Panc1 (cell line): ENCODE measurements around the gene EZH2. TPM values are rescaled to one million over a fixed set of nuclear protein-coding genes. Genes with fewer than 3 reads are reported as not detected.

Experiments
- ATAC-seq: fragments of 200-7000 bp; cut with Tn5 transposase; 2 replicates; pipeline ENCODE4 v1.9.1; 2020; ENCODE audit warnings: mild to moderate bottlenecking, moderate library complexity
- BruUV-seq: library from RNA; stranded (reverse); fragments of 400-500 nt; replicated peaks from 2 replicates; lab custom pipeline; 2021; lab: Mats Ljungman, UMichigan
- CTCF ChIA-PET: fragments of 300-600 bp; sonication (Branson Sonifier 250); formaldehyde crosslinking; loops from one replicate; lab custom pipeline; 2022; ENCODE audit warnings: antibody characterized with exemption; lab: Charles Lee
- POLR2A ChIA-PET: fragments of 300-600 bp; sonication (Branson Sonifier 250); formaldehyde crosslinking; loops from one replicate; lab custom pipeline; 2022; ENCODE audit warnings: antibody characterized with exemption; lab: Charles Lee
- DNase-seq: peaks from one replicate; pipeline ENCODE4 v3.0.0-alpha.2; 2010; ENCODE audit warnings: low read depth, low spot score
- H3K27ac ChIP-seq: 2 replicates; pipeline ENCODE4 v1.5.1; 2011; ENCODE audit warnings: mild to moderate bottlenecking, low read length, inconsistent platforms
- H3K27me3 ChIP-seq: fragments of 200-500 bp; sonication (Bioruptor generic); 2 replicates; pipeline ENCODE4 v1.6.0; 2014; ENCODE audit warnings: low read length, inconsistent platforms; ENCODE audit not compliant: control insufficient read depth, insufficient read depth
- H3K36me3 ChIP-seq: fragments of 200-500 bp; sonication (Bioruptor generic); 2 replicates; pipeline ENCODE4 v1.5.1; 2014; ENCODE audit warnings: inconsistent platforms, mild to moderate bottlenecking, low read length, moderate library complexity; ENCODE audit not compliant: control insufficient read depth, insufficient read depth
- H3K4me1 ChIP-seq: 2 replicates; pipeline ENCODE4 v1.5.1; 2011; ENCODE audit warnings: inconsistent platforms, mild to moderate bottlenecking, low read length, moderate library complexity; ENCODE audit not compliant: control insufficient read depth, insufficient read depth
- H3K4me3 ChIP-seq, 2 experiments: 2 replicates each; pipeline ENCODE4 v1.5.1; 2011 to 2012; ENCODE audit warnings: low read depth in 2 of 2, low read length in 2 of 2, mild to moderate bottlenecking in 2 of 2, inconsistent platforms in 1 of 2, moderate library complexity in 1 of 2
- H3K9me3 ChIP-seq: fragments of 200-500 bp; sonication (Bioruptor generic); 2 replicates; pipeline ENCODE4 v1.5.1; 2014; ENCODE audit warnings: low read depth, mild to moderate bottlenecking, inconsistent platforms, low read length, moderate library complexity; ENCODE audit not compliant: control insufficient read depth, insufficient read depth
- CTCF ChIP-seq: fragments of 450-650 bp; IDR thresholded peaks from 2 replicates; pipeline ENCODE4 v1.5.1; 2017; ENCODE audit warnings: mild to moderate bottlenecking
- POLR2AphosphoS5 ChIP-seq: IDR thresholded peaks from 2 replicates; pipeline ENCODE4 v1.6.1; 2012; ENCODE audit warnings: mild to moderate bottlenecking, low read depth, low read length, moderate library complexity
- REST ChIP-seq, 2 experiments: IDR thresholded peaks; 2 replicates each; pipeline ENCODE4 v1.6.1; 2011 to 2012; ENCODE audit warnings: low read depth in 2 of 2, control low read depth in 1 of 2, low read length in 1 of 2, mild to moderate bottlenecking in 1 of 2, moderate library complexity in 1 of 2; ENCODE audit not compliant: insufficient read depth in 1 of 2
- SIN3A ChIP-seq: IDR thresholded peaks from 2 replicates; pipeline ENCODE4 v1.6.1; 2012; ENCODE audit warnings: low read depth, mild to moderate bottlenecking, low read length, moderate library complexity, borderline replicate concordance; ENCODE audit not compliant: insufficient read depth
- TCF7L2 ChIP-seq: IDR thresholded peaks from 2 replicates; pipeline ENCODE4 v1.6.1; 2011; ENCODE audit warnings: mild to moderate bottlenecking, low read depth, low read length, inconsistent platforms
- in situ Hi-C: cut with HindIII; loops from 2 replicates; pipeline ENCODE4 v1.10.0; 2016; ENCODE audit warnings: low sequenced_read_pairs, low pct_unique_long_range_greater_than_20kb
- intact Hi-C: fragments of 100-400 bp; cut with micrococcal nuclease; formaldehyde crosslinking; loops from one replicate; pipeline ENCODE4 v1.10.0; 2022; ENCODE audit not compliant: unreplicated experiment
- total RNA-seq: library from RNA; stranded (reverse); gene quantifications from one replicate; pipeline ENCODE4 v1.2.1, GENCODE V29; 2021; ENCODE audit not compliant: unreplicated experiment

The EZH2 gene
- total RNA-seq, 1 experiment from 2014 or later = 38.3 TPM

- H3K9me3 ChIP-seq = no peaks in the 10 kb centered on the region
- in situ Hi-C loops = no loop called here
- POLR2A ChIA-PET = no interaction called here
- BruUV-seq = no TSS peak
- no peaks in the 10 kb centered on the region for H3K27me3 ChIP-seq
- intact Hi-C loops = no loop called here
- no peak for TF ChIP-seq SIN3A
- no peak overlapping the region for H3K4me3 ChIP-seq
- no peak overlapping the region for H3K27ac ChIP-seq
- no peaks in the 10 kb centered on the region for H3K36me3 ChIP-seq
- ATAC-seq (no peak), DNase-seq (no peak)
- CTCF ChIA-PET = no interaction called here
- peaks cover 7% of the 10 kb centered on the region; the same call in 1 of the 2 replicates for H3K4me1 ChIP-seq
Measured at GRCh38 chr7:148868378-148868674, 15.8 kb downstream of the EZH2 start.

- no peak overlapping the region for H3K27ac ChIP-seq
- H3K27me3 ChIP-seq = no peaks in the 10 kb centered on the region
- H3K9me3 ChIP-seq = no peaks in the 10 kb centered on the region
- no peak overlapping the region for H3K4me3 ChIP-seq
- peaks cover 10% of the 10 kb centered on the region; the same call in 1 of the 2 replicates for H3K4me1 ChIP-seq
- POLR2A ChIA-PET = no interaction called here
- intact Hi-C loops (no loop called here), in situ Hi-C loops (no loop called here)
- H3K36me3 ChIP-seq = no peaks in the 10 kb centered on the region
- ATAC-seq (0 out of 2 replicates have a peak, but pooled peaks have one; percentile 28), DNase-seq (no peak)
- no peak for TF ChIP-seq REST (IDR thresholded peaks at IDR 0.05; ENCODE audit: insufficient read depth in 1 of 2, low read depth in 2 of 2, low read length in 1 of 2)
- no peak for TF ChIP-seq TCF7L2
- TF ChIP-seq POLR2AphosphoS5 = no peak
- TF ChIP-seq CTCF = no peak
- TF ChIP-seq SIN3A = no peak
- BruUV-seq = TSS peak; percentile 13
- CTCF ChIA-PET = no interaction called here
Measured at GRCh38 chr7:148867596-148868377, 16.3 kb downstream of the EZH2 start.

GRCh38 chr7:148866362-148866761 is 17.7 kb downstream of the EZH2 start:
- no peak for ATAC-seq
- intact Hi-C loops = no loop called here

More at GRCh38 chr7:148866362-148866761, 17.7 kb downstream of the EZH2 start:
- DNase-seq = no peak
- BruUV-seq = no TSS peak
- ChIA-PET POLR2A (no interaction called here), CTCF (no interaction called here)
- Histone ChIP-seq H3K4me1 (peaks cover 13% of the 10 kb centered on the region; the same call in 1 of the 2 replicates), H3K9me3 (no peaks in the 10 kb centered on the region), H3K27me3 (no peaks in the 10 kb centered on the region), H3K36me3 (no peaks in the 10 kb centered on the region), H3K27ac (no peak overlapping the region), H3K4me3 (no peak overlapping the region)
- in situ Hi-C loops = no loop called here
- TF ChIP-seq TCF7L2 (no peak), REST (IDR thresholded peaks at IDR 0.05; ENCODE audit: insufficient read depth in 1 of 2, low read depth in 2 of 2, low read length in 1 of 2) (no peak), CTCF (no peak), POLR2AphosphoS5 (no peak), SIN3A (no peak)
